Neuronal stem cell (in vitro differentiated cells): ENCODE measurements around the gene NFAM1.

Experiments
- DNase-seq: peaks from one replicate; pipeline ENCODE4 v3.0.0-alpha.2; 2013; ENCODE audit warnings: low spot score
- H2AFZ ChIP-seq: one replicate; pipeline ENCODE4 v1.6.1; 2013; ENCODE audit warnings: mild to moderate bottlenecking, low read length, inconsistent platforms
- H2AK5ac ChIP-seq: 2 replicates; pipeline ENCODE4 v1.6.1; 2013; ENCODE audit warnings: low read depth, mild to moderate bottlenecking, inconsistent platforms, low read length, moderate library complexity, mixed read lengths
- H2BK120ac ChIP-seq: 2 replicates; pipeline ENCODE4 v1.6.1; 2013; ENCODE audit warnings: low read depth, mild to moderate bottlenecking, inconsistent platforms, low read length, moderate library complexity, mixed read lengths
- H2BK12ac ChIP-seq: one replicate; pipeline ENCODE4 v1.6.1; 2013; ENCODE audit warnings: low read length, inconsistent platforms
- H2BK15ac ChIP-seq: 2 replicates; pipeline ENCODE4 v1.6.1; 2013; ENCODE audit warnings: mild to moderate bottlenecking, low read length, inconsistent platforms, mixed read lengths
- H2BK5ac ChIP-seq: one replicate; pipeline ENCODE4 v1.6.1; 2013; ENCODE audit warnings: inconsistent platforms, mild to moderate bottlenecking, low read length, moderate library complexity
- H3K14ac ChIP-seq: one replicate; pipeline ENCODE4 v1.6.1; 2013; ENCODE audit warnings: low read length, inconsistent platforms
- H3K18ac ChIP-seq: 2 replicates; pipeline ENCODE4 v1.6.1; 2013; ENCODE audit warnings: low read length, inconsistent platforms
- H3K23ac ChIP-seq: 2 replicates; pipeline ENCODE4 v1.6.1; 2013; ENCODE audit warnings: low read depth, mild to moderate bottlenecking, mixed read lengths, low read length, inconsistent platforms; ENCODE audit not compliant: poor library complexity
- H3K27ac ChIP-seq: replicated peaks from 3 replicates; pipeline ENCODE4 v1.5.1; 2013; ENCODE audit warnings: low read length, inconsistent platforms
- H3K27me3 ChIP-seq, 3 experiments: 2 replicates each; pipeline ENCODE4 v1.6.1; 2013; ENCODE audit warnings: low read length in 3 of 3, mild to moderate bottlenecking in 2 of 3, inconsistent platforms in 1 of 3, low read depth in 1 of 3, mixed read lengths in 1 of 3, moderate library complexity in 1 of 3; ENCODE audit not compliant: control insufficient read depth in 3 of 3, insufficient read depth in 3 of 3
- H3K36me3 ChIP-seq, 2 donors: replicated peaks in 1 of 2; 2 replicates each; pipeline ENCODE4 v1.6.1; 2013; ENCODE audit warnings: low read length in 2 of 2; ENCODE audit not compliant: control insufficient read depth in 2 of 2, insufficient read depth in 2 of 2
- H3K4ac ChIP-seq: 2 replicates; pipeline ENCODE4 v1.6.1; 2013; ENCODE audit warnings: inconsistent platforms, mild to moderate bottlenecking, low read length, moderate library complexity
- H3K4me1 ChIP-seq, 2 donors: 1 replicate in 1 of 2; 2 replicates in 1 of 2; pipeline ENCODE4 v1.6.1; 2013; ENCODE audit warnings: low read length in 2 of 2, low read depth in 1 of 2; ENCODE audit not compliant: control insufficient read depth in 2 of 2, insufficient read depth in 1 of 2
- H3K4me2 ChIP-seq: one replicate; pipeline ENCODE4 v1.6.1; 2013; ENCODE audit warnings: mild to moderate bottlenecking, low read length, inconsistent platforms; ENCODE audit not compliant: insufficient read depth, poor library complexity, severe bottlenecking
- H3K4me3 ChIP-seq, 2 donors: 2 replicates each; pipeline ENCODE4 v1.5.1; 2013; ENCODE audit warnings: low read length in 2 of 2, mild to moderate bottlenecking in 2 of 2, inconsistent platforms in 1 of 2, moderate library complexity in 1 of 2
- H3K79me1 ChIP-seq: one replicate; pipeline ENCODE4 v1.6.1; 2013; ENCODE audit warnings: low read depth, mild to moderate bottlenecking, inconsistent platforms, low read length, moderate library complexity
- H3K9ac ChIP-seq: one replicate; pipeline ENCODE4 v1.6.1; 2013; ENCODE audit warnings: mild to moderate bottlenecking, low read depth, low read length, inconsistent platforms; ENCODE audit not compliant: poor library complexity
- H3K9me3 ChIP-seq, 2 donors: replicated peaks in 1 of 2; 2 replicates each; pipeline versions ENCODE3 to v1.6.1; 2013; ENCODE audit warnings: low read length in 2 of 2, mild to moderate bottlenecking in 2 of 2, inconsistent platforms in 1 of 2, low read depth in 1 of 2, mixed read lengths in 1 of 2, moderate library complexity in 1 of 2; ENCODE audit not compliant: control insufficient read depth in 2 of 2, insufficient read depth in 1 of 2
- H4K8ac ChIP-seq: one replicate; pipeline ENCODE4 v1.6.1; 2013; ENCODE audit warnings: low read depth, mild to moderate bottlenecking, inconsistent platforms, low read length, moderate library complexity
- H4K91ac ChIP-seq: one replicate; pipeline ENCODE4 v1.6.1; 2013; ENCODE audit warnings: low read length, low read depth, mild to moderate bottlenecking, inconsistent platforms; ENCODE audit not compliant: poor library complexity
- WGBS, 2 donors: extraction: QIAGEN DNeasy Blood & Tissue Kit; methylation state at CpG; one replicate each; pipeline ENCODE4 v1.1.7; 2013; ENCODE audit warnings: missing lambda C conversion rate in 2 of 2, mixed read lengths in 1 of 2; ENCODE audit not compliant: insufficient read length in 2 of 2, insufficient replicate concordance in 1 of 2; ENCODE audit errors: extremely low coverage in 2 of 2; 5-methylcytosine and 5-hydroxymethylcytosine counted together

NFAM1 gene

GRCh38 chr22:42336527-42337227, 95.5 kb downstream of the NFAM1 start:
- Histone ChIP-seq H3K27ac (no peak overlapping the region), H2BK15ac (no peak overlapping the region)

GRCh38 chr22:42335839-42336378, 96.3 kb downstream of the NFAM1 start:
- no peak overlapping the region for H2AK5ac ChIP-seq

More at GRCh38 chr22:42336527-42337227, 95.5 kb downstream of the NFAM1 start:
- WGBS, 2 donors = no CpG with 5 or more reads among the region's 11 CpGs
- Histone ChIP-seq H3K4me3 (no peak overlapping the region), H2AK5ac (peak overlapping the region; percentile 82), H4K8ac (no peak overlapping the region), H3K79me1 (peaks cover 11% of the 10 kb centered on the region), H3K9me3 (no peaks in the 10 kb centered on the region), H3K4me1 (peaks cover 8 to 10% of the 10 kb centered on the region in 2 donors), H2BK120ac (no peak overlapping the region), H3K18ac (peak overlapping the region; percentile 54), H2AFZ (no peak overlapping the region), H2BK12ac (no peak overlapping the region), H3K27me3 (peaks cover 0 to 5% (median 0%) of the 10 kb centered on the region in 3 experiments), H3K23ac (peak overlapping the region; percentile 43), H3K36me3 (no peaks in the 10 kb centered on the region), H3K9ac (no peak overlapping the region), H2BK5ac (no peak overlapping the region), H3K4me2 (no peak overlapping the region), H4K91ac (no peak overlapping the region), H3K14ac (peak overlapping the region; percentile 64), H3K4ac (no peak overlapping the region)
- DNase-seq = no peak

GRCh38 chr22:42334875-42335512, 97.2 kb downstream of the NFAM1 start:
- Histone ChIP-seq H2AK5ac (peak overlapping the region; percentile 71), H2BK15ac (no peak overlapping the region), H3K23ac (no peak overlapping the region), H3K18ac (peak overlapping the region; percentile 52), H2BK5ac (no peak overlapping the region), H3K9ac (peak overlapping the region; percentile 51), H3K36me3 (no peaks in the 10 kb centered on the region), H3K27me3 (no peaks in the 10 kb centered on the region), H4K91ac (no peak overlapping the region), H2AFZ (no peak overlapping the region), H3K4me3 (no peak overlapping the region), H3K4me2 (no peak overlapping the region), H3K4ac (peak overlapping the region; percentile 44), H3K14ac (no peak overlapping the region), H2BK120ac (no peak overlapping the region), H2BK12ac (no peak overlapping the region), H3K79me1 (peaks cover 8% of the 10 kb centered on the region), H3K27ac (no peak overlapping the region), H3K9me3 (no peaks in the 10 kb centered on the region), H3K4me1 (peaks cover 0 to 2% of the 10 kb centered on the region in 2 donors), H4K8ac (no peak overlapping the region)
- no peak for DNase-seq
- WGBS, 2 donors = no CpG with 5 or more reads among the region's 11 CpGs

More at GRCh38 chr22:42335839-42336378, 96.3 kb downstream of the NFAM1 start:
- no peak overlapping the region for H3K23ac ChIP-seq
- no peak overlapping the region for H2BK12ac ChIP-seq
- no peak overlapping the region for H2AFZ ChIP-seq
- H3K9ac ChIP-seq = peak overlapping the region; percentile 65
- no peak overlapping the region for H2BK120ac ChIP-seq
- H4K91ac ChIP-seq = no peak overlapping the region
- DNase-seq = no peak
- H3K14ac ChIP-seq = peak overlapping the region; percentile 47
- H3K27ac ChIP-seq = no peak overlapping the region
- H2BK15ac ChIP-seq = peak overlapping the region; percentile 21
- no peak overlapping the region for H3K4me3 ChIP-seq
- H3K27me3 ChIP-seq = no peaks in the 10 kb centered on the region
- peaks cover 11% of the 10 kb centered on the region for H3K79me1 ChIP-seq
- H3K4me2 ChIP-seq = no peak overlapping the region
- no peaks in the 10 kb centered on the region for H3K9me3 ChIP-seq
- no CpG with 5 or more reads among the region's 11 CpGs for WGBS, 2 donors
- no peaks in the 10 kb centered on the region for H3K36me3 ChIP-seq
- peaks cover 4 to 5% of the 10 kb centered on the region in 2 donors for H3K4me1 ChIP-seq
- peak overlapping the region; percentile 59 for H3K18ac ChIP-seq
- H4K8ac ChIP-seq = no peak overlapping the region
- no peak overlapping the region for H3K4ac ChIP-seq
- no peak overlapping the region for H2BK5ac ChIP-seq

GRCh38 chr22:42333544-42333943, 98.7 kb downstream of the NFAM1 start:
- H2BK12ac ChIP-seq = no peak overlapping the region
- H3K4me1 ChIP-seq = peaks cover 0 to 6% of the 10 kb centered on the region in 2 donors
- H3K9ac ChIP-seq = no peak overlapping the region
- no peaks in the 10 kb centered on the region for H3K9me3 ChIP-seq
- no peaks in the 10 kb centered on the region for H3K27me3 ChIP-seq
- DNase-seq = no peak
- no peaks in the 10 kb centered on the region for H3K36me3 ChIP-seq
- H3K4me2 ChIP-seq = no peak overlapping the region
- H3K18ac ChIP-seq = peak overlapping the region; percentile 62
- no peak overlapping the region for H3K14ac ChIP-seq
- H3K23ac ChIP-seq = peak overlapping the region; percentile 50
- no peak overlapping the region for H2AFZ ChIP-seq
- no peak overlapping the region for H2BK15ac ChIP-seq
- H3K4me3 ChIP-seq = no peak overlapping the region
- no peak overlapping the region for H2BK120ac ChIP-seq
- no peak overlapping the region for H3K27ac ChIP-seq
- H4K8ac ChIP-seq = no peak overlapping the region
- peaks cover 5% of the 10 kb centered on the region for H3K79me1 ChIP-seq
- H2BK5ac ChIP-seq = no peak overlapping the region
- H4K91ac ChIP-seq = no peak overlapping the region
- no CpG with 5 or more reads among the region's 8 CpGs for WGBS, 2 donors
- H2AK5ac ChIP-seq = peak overlapping the region; percentile 50
- H3K4ac ChIP-seq = no peak overlapping the region
